ENCODE data around the gene GOLGA1.

- TF ChIP-seq CREB1 (IDR thresholded peaks at IDR 0.05; ENCODE audit: low read depth), result no peak
- TF ChIP-seq NFYB (IDR thresholded peaks at IDR 0.05; ENCODE audit: insufficient read depth, low read depth, low read length), result peak; percentile 71; the same call in 1 of the 2 replicates
- TF ChIP-seq CEBPZ (IDR thresholded peaks at IDR 0.05; ENCODE audit: low read depth, low read length), result no peak
- no peak for TF ChIP-seq RAD21 (IDR thresholded peaks at IDR 0.05; ENCODE audit: insufficient read depth, low read depth, low read length)
- peak; percentile 94 for TF ChIP-seq SP1 (IDR thresholded peaks at IDR 0.05; ENCODE audit: low read depth, low read length)
- no peak for TF ChIP-seq CEBPB (IDR thresholded peaks at IDR 0.05; ENCODE audit: borderline replicate concordance in 1 of 2, low read depth in 2 of 2, low read length in 2 of 2)
- TF ChIP-seq CTCF (IDR thresholded peaks at IDR 0.05 in 2 of 3, conservative IDR thresholded peaks at IDR 0.05 in 1 of 3; ENCODE audit: control insufficient read depth in 2 of 3, extremely low read depth in 1 of 3, insufficient read depth in 1 of 3, low read depth in 3 of 3, low read length in 3 of 3), result peak; percentile 5 to 16 (median 15); a peak in 2 of 6 replicates
- no peak for TF ChIP-seq FOS (IDR thresholded peaks at IDR 0.05; ENCODE audit: borderline replicate concordance, extremely low read depth, insufficient read length)
- peak; percentile 98 for TF ChIP-seq POLR2AphosphoS5 (IDR thresholded peaks at IDR 0.05; ENCODE audit: low read length)
- TF ChIP-seq EP300 (IDR thresholded peaks at IDR 0.05; ENCODE audit: borderline replicate concordance in 1 of 2, control insufficient read depth in 1 of 2, low read depth in 2 of 2, low read length in 2 of 2), result no peak
- peak; percentile 96 to 97 for TF ChIP-seq BHLHE40 (IDR thresholded peaks at IDR 0.05; ENCODE audit: borderline replicate concordance in 1 of 2, low read depth in 2 of 2, low read length in 1 of 2)
Measured at GRCh38 chr9:124861342-124862229, 79.3 kb downstream of the GOLGA1 start, which contains the start of the genes ARPC5L and RPL35.
